Uterus (tissue), 4 donors: ENCODE results near the gene KIAA0825. TPM values are rescaled to one million over a fixed set of nuclear protein-coding genes. Genes with fewer than 3 reads are reported as not detected.

Experiments
- DNase-seq, 2 donors: peaks; one replicate each; pipeline ENCODE4 v3.0.0-alpha.2; 2019 to 2020
- H3K27ac ChIP-seq, 2 donors: fragments of 200-600 bp; sonication (generic); 1 replicate in 1 of 2; 2 replicates in 1 of 2; pipeline ENCODE4 v1.5.1; 2016 to 2018
- H3K27me3 ChIP-seq, 2 donors: fragments of 200-600 bp; sonication (generic); one replicate each; pipeline ENCODE4 v1.5.1; 2018 to 2019; ENCODE audit warnings: control low read depth in 1 of 2
- H3K36me3 ChIP-seq, 2 donors: fragments of 200-600 bp; sonication (generic); one replicate each; pipeline ENCODE4 v1.5.1; 2019; ENCODE audit warnings: control low read depth in 1 of 2
- H3K4me1 ChIP-seq, 2 donors: fragments of 200-600 bp; sonication (generic); one replicate each; pipeline ENCODE4 v1.5.1; 2018 to 2019; ENCODE audit warnings: control low read depth in 1 of 2
- H3K4me3 ChIP-seq, 2 donors: fragments of 200-600 bp; sonication (generic); 1 replicate in 1 of 2; 2 replicates in 1 of 2; pipeline ENCODE4 v1.5.1; 2018 to 2019; ENCODE audit warnings: mild to moderate bottlenecking in 1 of 2
- H3K9me3 ChIP-seq, 2 donors: fragments of 200-600 bp; sonication (generic); one replicate each; pipeline ENCODE4 v1.5.1; 2019; ENCODE audit warnings: control low read depth in 1 of 2
- POLR2A ChIP-seq, 2 donors: fragments of 450-650 bp; IDR thresholded peaks; one replicate each; pipeline ENCODE4 v1.6.1; 2016; ENCODE audit warnings: antibody characterized with exemption in 2 of 2, mild to moderate bottlenecking in 1 of 2, moderate library complexity in 1 of 2
- intact Hi-C: fragments of 100-400 bp; cut with DNase I; formaldehyde crosslinking; loops from one replicate; pipeline ENCODE4 v1.15.1; 2023; ENCODE audit warnings: low total_unique reads
- total RNA-seq, 4 donors: library from RNA; depleted of rRNA in 3 of 4; stranded (reverse); fragments of >200 nt in 3 of 4; gene quantifications; one replicate each; pipeline versions ENCODE4 v1.1.0 to v1.2.4, GENCODE V29; 2014 to 2023
- TF ChIP-seq, protein P1 (sequence below), 4 experiments: fragments of 200-600 bp in 2 of 4; fragments of 450-650 bp in 2 of 4; sonication (generic) in 2 of 4; IDR thresholded peaks; one replicate each; pipeline ENCODE4 v1.5.1; 2016 to 2019; ENCODE audit warnings: antibody characterized with exemption in 4 of 4, mild to moderate bottlenecking in 2 of 4, moderate library complexity in 1 of 4
- donor health status: DM: yes; HTN: yes; CAD: no.

Gene KIAA0825
- total RNA-seq, 4 donors from 2014 or later, result 1.5 to 34.6 (median 4.5) TPM

- intact Hi-C loops, result no loop called here
- Histone ChIP-seq H3K27ac (no peak overlapping the region), H3K27me3 (no peaks in the 10 kb centered on the region), H3K36me3 (no peaks in the 10 kb centered on the region), H3K9me3 (no peaks in the 10 kb centered on the region), H3K4me3 (no peak overlapping the region), H3K4me1 (no peaks in the 10 kb centered on the region)
- no peak for DNase-seq
- TF ChIP-seq POLR2A (IDR thresholded peaks at IDR 0.05), result no peak
- TF ChIP-seq, protein P1, sequence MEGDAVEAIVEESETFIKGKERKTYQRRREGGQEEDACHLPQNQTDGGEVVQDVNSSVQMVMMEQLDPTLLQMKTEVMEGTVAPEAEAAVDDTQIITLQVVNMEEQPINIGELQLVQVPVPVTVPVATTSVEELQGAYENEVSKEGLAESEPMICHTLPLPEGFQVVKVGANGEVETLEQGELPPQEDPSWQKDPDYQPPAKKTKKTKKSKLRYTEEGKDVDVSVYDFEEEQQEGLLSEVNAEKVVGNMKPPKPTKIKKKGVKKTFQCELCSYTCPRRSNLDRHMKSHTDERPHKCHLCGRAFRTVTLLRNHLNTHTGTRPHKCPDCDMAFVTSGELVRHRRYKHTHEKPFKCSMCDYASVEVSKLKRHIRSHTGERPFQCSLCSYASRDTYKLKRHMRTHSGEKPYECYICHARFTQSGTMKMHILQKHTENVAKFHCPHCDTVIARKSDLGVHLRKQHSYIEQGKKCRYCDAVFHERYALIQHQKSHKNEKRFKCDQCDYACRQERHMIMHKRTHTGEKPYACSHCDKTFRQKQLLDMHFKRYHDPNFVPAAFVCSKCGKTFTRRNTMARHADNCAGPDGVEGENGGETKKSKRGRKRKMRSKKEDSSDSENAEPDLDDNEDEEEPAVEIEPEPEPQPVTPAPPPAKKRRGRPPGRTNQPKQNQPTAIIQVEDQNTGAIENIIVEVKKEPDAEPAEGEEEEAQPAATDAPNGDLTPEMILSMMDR (IDR thresholded peaks at IDR 0.05), result no peak
Observed at GRCh38 chr5:94522117-94522516, 96.3 kb downstream of the KIAA0825 start.

- no peak overlapping the region for H3K4me3 ChIP-seq
- H3K27ac ChIP-seq, result no peak overlapping the region
- H3K9me3 ChIP-seq, result no peaks in the 10 kb centered on the region
- intact Hi-C loops, result no loop called here
- no peaks in the 10 kb centered on the region for H3K4me1 ChIP-seq
- no peaks in the 10 kb centered on the region for H3K36me3 ChIP-seq
- H3K27me3 ChIP-seq, result no peaks in the 10 kb centered on the region
- TF ChIP-seq, protein P1 (IDR thresholded peaks at IDR 0.05), result no peak
- TF ChIP-seq POLR2A (IDR thresholded peaks at IDR 0.05), result no peak
- DNase-seq, result no peak
Observed at GRCh38 chr5:94517490-94518488, 100.6 kb downstream of the KIAA0825 start.

DNA sequence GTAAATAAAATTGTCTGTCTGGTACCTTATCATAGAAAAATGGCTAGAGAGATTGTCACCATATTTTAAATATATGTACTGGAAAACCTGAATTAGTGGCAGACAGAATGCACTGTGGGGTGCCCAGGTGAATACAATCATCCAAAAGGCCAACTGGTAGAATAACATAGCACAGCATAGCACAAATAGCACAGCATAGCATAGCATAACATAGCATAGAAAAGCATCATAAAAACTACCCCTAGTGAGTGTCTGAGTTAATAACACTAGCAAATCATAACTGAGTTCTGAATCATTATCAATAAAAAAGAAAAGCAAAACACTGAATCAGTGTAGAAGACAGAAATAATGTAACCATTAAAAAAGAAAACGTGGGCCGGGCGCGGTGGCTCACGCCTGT, 102.3 kb downstream of the KIAA0825 start:
- Histone ChIP-seq H3K4me1 (no peaks in the 10 kb centered on the region), H3K4me3 (no peak overlapping the region), H3K9me3 (no peaks in the 10 kb centered on the region), H3K27ac (no peak overlapping the region), H3K36me3 (no peaks in the 10 kb centered on the region), H3K27me3 (no peaks in the 10 kb centered on the region)
- intact Hi-C loops, result no loop called here
- TF ChIP-seq, protein P1 (IDR thresholded peaks at IDR 0.05), result no peak
- TF ChIP-seq POLR2A (IDR thresholded peaks at IDR 0.05), result no peak
- no peak for DNase-seq

- H3K4me3 ChIP-seq, result no peak overlapping the region
- TF ChIP-seq, protein P1 (IDR thresholded peaks at IDR 0.05), result no peak
- no peak for TF ChIP-seq POLR2A (IDR thresholded peaks at IDR 0.05)
Observed at GRCh38 chr5:94508461-94509148, 109.8 kb downstream of the KIAA0825 start.

More at GRCh38 chr5:94508461-94509148, 109.8 kb downstream of the KIAA0825 start:
- H3K9me3 ChIP-seq, result no peaks in the 10 kb centered on the region
- no peak for DNase-seq
- H3K4me1 ChIP-seq, result no peaks in the 10 kb centered on the region
- intact Hi-C loops, result no loop called here
- H3K27me3 ChIP-seq, result no peaks in the 10 kb centered on the region
- H3K36me3 ChIP-seq, result no peaks in the 10 kb centered on the region
- no peak overlapping the region for H3K27ac ChIP-seq
